OCI-LY3 (cell line): Measurements from ENCODE around the gene CIT.

Source experiments
- EZH2phosphoT487 ChIP-seq: fragments of 200-600 bp; shearing (Covaris generic); IDR thresholded peaks from 2 replicates; pipeline ENCODE4 v1.6.1; 2018; ENCODE audit warnings: antibody characterized with exemption, mixed run types, low read depth
- TF ChIP-seq, protein P1 (sequence below): fragments of 200-600, 300-600 bp; sonication (generic); IDR thresholded peaks from 2 replicates; pipeline ENCODE4 v1.5.1; 2014; ENCODE audit warnings: antibody characterized with exemption, low read length, low read depth

DNA sequence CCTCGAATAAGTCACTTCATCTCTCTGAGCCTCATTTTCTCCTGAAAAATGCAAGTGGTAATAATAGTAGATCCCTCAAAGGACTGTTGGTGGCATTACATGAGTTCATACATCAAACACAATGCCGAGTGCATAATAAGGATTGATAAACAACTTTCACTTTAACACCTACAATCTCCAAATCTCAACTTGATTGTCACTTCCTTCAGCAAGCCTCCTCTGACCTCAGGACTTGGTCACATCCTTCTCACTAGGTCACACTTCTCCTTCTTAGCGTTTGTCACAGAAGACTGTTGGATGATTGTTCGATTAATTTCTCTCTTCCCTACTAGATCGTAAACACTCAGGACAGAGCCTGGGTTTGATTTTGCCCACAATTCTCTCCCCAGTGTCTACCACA, 217.0 kb downstream of the CIT start:
- TF ChIP-seq, protein P1, sequence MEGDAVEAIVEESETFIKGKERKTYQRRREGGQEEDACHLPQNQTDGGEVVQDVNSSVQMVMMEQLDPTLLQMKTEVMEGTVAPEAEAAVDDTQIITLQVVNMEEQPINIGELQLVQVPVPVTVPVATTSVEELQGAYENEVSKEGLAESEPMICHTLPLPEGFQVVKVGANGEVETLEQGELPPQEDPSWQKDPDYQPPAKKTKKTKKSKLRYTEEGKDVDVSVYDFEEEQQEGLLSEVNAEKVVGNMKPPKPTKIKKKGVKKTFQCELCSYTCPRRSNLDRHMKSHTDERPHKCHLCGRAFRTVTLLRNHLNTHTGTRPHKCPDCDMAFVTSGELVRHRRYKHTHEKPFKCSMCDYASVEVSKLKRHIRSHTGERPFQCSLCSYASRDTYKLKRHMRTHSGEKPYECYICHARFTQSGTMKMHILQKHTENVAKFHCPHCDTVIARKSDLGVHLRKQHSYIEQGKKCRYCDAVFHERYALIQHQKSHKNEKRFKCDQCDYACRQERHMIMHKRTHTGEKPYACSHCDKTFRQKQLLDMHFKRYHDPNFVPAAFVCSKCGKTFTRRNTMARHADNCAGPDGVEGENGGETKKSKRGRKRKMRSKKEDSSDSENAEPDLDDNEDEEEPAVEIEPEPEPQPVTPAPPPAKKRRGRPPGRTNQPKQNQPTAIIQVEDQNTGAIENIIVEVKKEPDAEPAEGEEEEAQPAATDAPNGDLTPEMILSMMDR = no peak
- no peak for TF ChIP-seq EZH2phosphoT487
